H9 (cell line): ENCODE data around the gene TP53. TPM values are rescaled to one million over a fixed set of nuclear protein-coding genes. Genes with fewer than 3 reads are reported as not detected.

Source experiments
- DNase-seq: peaks from one replicate; pipeline ENCODE4 v3.0.0-alpha.2; 2017
- H2AFZ ChIP-seq: one replicate; pipeline ENCODE4 v1.6.1; 2013; ENCODE audit warnings: mild to moderate bottlenecking, low read length, control low read depth, moderate library complexity
- H2AK5ac ChIP-seq: 2 replicates; pipeline ENCODE4 v1.6.1; 2013; ENCODE audit warnings: low read length, control low read depth, mixed read lengths; ENCODE audit not compliant: insufficient read length
- H2BK120ac ChIP-seq: one replicate; pipeline ENCODE4 v1.6.1; 2013; ENCODE audit warnings: low read depth, mild to moderate bottlenecking, low read length, control low read depth, inconsistent platforms; ENCODE audit not compliant: poor library complexity, severe bottlenecking
- H2BK12ac ChIP-seq: 2 replicates; pipeline ENCODE4 v1.6.1; 2013; ENCODE audit warnings: low read length, control low read depth, mixed read lengths, low read depth; ENCODE audit not compliant: insufficient read length
- H2BK15ac ChIP-seq: 2 replicates; pipeline ENCODE4 v1.6.1; 2013; ENCODE audit warnings: low read depth, low read length, control low read depth
- H2BK20ac ChIP-seq: one replicate; pipeline ENCODE4 v1.6.1; 2013; ENCODE audit warnings: low read depth, mild to moderate bottlenecking, low read length, control low read depth, inconsistent platforms; ENCODE audit not compliant: poor library complexity, severe bottlenecking
- H2BK5ac ChIP-seq: 2 replicates; pipeline ENCODE4 v1.6.1; 2013; ENCODE audit warnings: low read length, control low read depth, mixed read lengths; ENCODE audit not compliant: insufficient read length
- H3K14ac ChIP-seq: 2 replicates; pipeline ENCODE4 v1.6.1; 2013; ENCODE audit warnings: low read length, control low read depth; ENCODE audit not compliant: insufficient read depth
- H3K18ac ChIP-seq: 2 replicates; pipeline ENCODE4 v1.6.1; 2013; ENCODE audit warnings: low read depth, mild to moderate bottlenecking, mixed read lengths, low read length, control low read depth; ENCODE audit not compliant: insufficient read length
- H3K23ac ChIP-seq: 2 replicates; pipeline ENCODE4 v1.6.1; 2013; ENCODE audit warnings: low read length, control low read depth, mixed read lengths, low read depth; ENCODE audit not compliant: insufficient read length
- H3K23me2 ChIP-seq: 2 replicates; pipeline ENCODE4 v1.6.1; 2013; ENCODE audit warnings: low read depth, mild to moderate bottlenecking, mixed read lengths, low read length, control low read depth; ENCODE audit not compliant: insufficient read length, poor library complexity, severe bottlenecking
- H3K27ac ChIP-seq: 2 replicates; pipeline ENCODE4 v1.5.1; 2013; ENCODE audit warnings: low read length, control low read depth, mixed read lengths, low read depth; ENCODE audit not compliant: insufficient read length
- H3K27me3 ChIP-seq: 2 replicates; pipeline ENCODE4 v1.6.1; 2013; ENCODE audit warnings: low read length, control low read depth, inconsistent platforms; ENCODE audit not compliant: insufficient read depth
- H3K4ac ChIP-seq: 2 replicates; pipeline ENCODE4 v1.6.1; 2013; ENCODE audit warnings: low read depth, mild to moderate bottlenecking, control low read depth, inconsistent platforms, low read length, moderate library complexity
- H3K4me1 ChIP-seq: 2 replicates; pipeline ENCODE4 v1.6.1; 2013; ENCODE audit warnings: low read length, control low read depth, inconsistent platforms; ENCODE audit not compliant: insufficient read depth
- H3K4me2 ChIP-seq: 2 replicates; pipeline ENCODE4 v1.6.1; 2013; ENCODE audit warnings: low read length, control low read depth, mixed read lengths; ENCODE audit not compliant: insufficient read length, insufficient read depth
- H3K56ac ChIP-seq: 2 replicates; pipeline ENCODE4 v1.6.1; 2013; ENCODE audit warnings: low read depth, mild to moderate bottlenecking, mixed read lengths, low read length, control low read depth; ENCODE audit not compliant: insufficient read length
- H3K79me1 ChIP-seq: 2 replicates; pipeline ENCODE4 v1.6.1; 2013; ENCODE audit warnings: low read depth, mild to moderate bottlenecking, moderate library complexity, low read length, control low read depth, inconsistent platforms; ENCODE audit not compliant: insufficient read depth, poor library complexity, severe bottlenecking
- H3K79me2 ChIP-seq: 2 replicates; pipeline ENCODE4 v1.6.1; 2013; ENCODE audit warnings: low read length, control low read depth, inconsistent platforms; ENCODE audit not compliant: insufficient read depth
- H3K9ac ChIP-seq: 2 replicates; pipeline ENCODE4 v1.6.1; 2013; ENCODE audit warnings: low read length, control low read depth, mixed read lengths; ENCODE audit not compliant: insufficient read length; ENCODE audit errors: extremely low read depth
- H3K9me3 ChIP-seq: one replicate; pipeline ENCODE4 v1.6.1; 2013; ENCODE audit warnings: low read depth, low read length, inconsistent platforms; ENCODE audit not compliant: control insufficient read depth
- H3T11ph ChIP-seq: one replicate; pipeline ENCODE4 v1.6.1; 2013; ENCODE audit warnings: mild to moderate bottlenecking, low read length, control low read depth, inconsistent platforms
- H4K20me1 ChIP-seq: one replicate; pipeline ENCODE4 v1.6.1; 2013; ENCODE audit not compliant: control insufficient read depth, insufficient read length, insufficient read depth
- H4K5ac ChIP-seq: 2 replicates; pipeline ENCODE4 v1.6.1; 2013; ENCODE audit warnings: low read depth, mild to moderate bottlenecking, mixed read lengths, low read length, control low read depth; ENCODE audit not compliant: insufficient read length
- H4K8ac ChIP-seq: replicated peaks from 2 replicates; pipeline ENCODE4 v1.6.1; 2013; ENCODE audit warnings: low read length, control low read depth, mixed read lengths, low read depth; ENCODE audit not compliant: insufficient read length
- H4K91ac ChIP-seq: 2 replicates; pipeline ENCODE4 v1.6.1; 2013; ENCODE audit warnings: low read depth, mild to moderate bottlenecking, moderate library complexity, mixed read lengths, low read length, control low read depth; ENCODE audit not compliant: insufficient read length
- H3K27ac Mint-ChIP-seq, 3 experiments: 2 replicates in 2 of 3; 3 replicates in 1 of 3; pipeline ENCODE4 v1.8.0; 2020 to 2021; ENCODE audit warnings: mixed read lengths in 3 of 3, mild to moderate bottlenecking in 1 of 3, moderate library complexity in 1 of 3
- H3K27me3 Mint-ChIP-seq: 2 replicates; pipeline ENCODE4 v1.8.0; 2021; ENCODE audit warnings: low read depth, mild to moderate bottlenecking, moderate library complexity, mixed read lengths
- H3K36me3 Mint-ChIP-seq, 3 experiments: 2 replicates in 2 of 3; 3 replicates in 1 of 3; pipeline ENCODE4 v1.8.0; 2020 to 2021; ENCODE audit warnings: low read depth in 3 of 3, mixed read lengths in 3 of 3; ENCODE audit not compliant: insufficient read depth in 1 of 3
- H3K4me1 Mint-ChIP-seq, 2 experiments: 2 replicates each; pipeline ENCODE4 v1.8.0; 2020; ENCODE audit warnings: mixed read lengths in 2 of 2
- H3K4me3 Mint-ChIP-seq, 2 experiments: 2 replicates in 1 of 2; 3 replicates in 1 of 2; pipeline ENCODE4 v1.8.0; 2020 to 2021; ENCODE audit warnings: mild to moderate bottlenecking in 2 of 2, mixed read lengths in 2 of 2, moderate library complexity in 1 of 2
- H3K9me3 Mint-ChIP-seq, 2 experiments: 2 replicates in 1 of 2; 3 replicates in 1 of 2; pipeline ENCODE4 v1.8.0; 2020; ENCODE audit warnings: mild to moderate bottlenecking in 2 of 2, mixed read lengths in 2 of 2, moderate library complexity in 1 of 2
- CTCF ChIP-seq: fragments of 200-600 bp; sonication (generic); conservative IDR thresholded peaks from 3 replicates; pipeline ENCODE4 v1.8.0; 2021; ENCODE audit warnings: antibody characterized with exemption, mild to moderate bottlenecking
- WGBS: extraction: QIAGEN DNeasy Blood & Tissue Kit; methylation state at CpG from one replicate; pipeline ENCODE4 v1.1.7; 2013; ENCODE audit warnings: missing lambda C conversion rate, low lambda C conversion rate, mixed read lengths; ENCODE audit not compliant: insufficient read length; ENCODE audit errors: extremely low coverage; 5-methylcytosine and 5-hydroxymethylcytosine counted together
- total RNA-seq: library from RNA; stranded (reverse); gene quantifications from 2 replicates; pipeline ENCODE4 v1.2.1, GENCODE V29; 2021

Gene TP53
- total RNA-seq, 1 experiment from 2014 or later = 163 TPM

GRCh38 chr17:7695586-7695985 lies 8.3 kb upstream of the TP53 start:
- Histone ChIP-seq H3K79me2 (no peaks in the 10 kb centered on the region), H3K4me2 (no peak overlapping the region), H2BK120ac (no peak overlapping the region), H3K18ac (no peak overlapping the region), H4K5ac (no peak overlapping the region), H3K56ac (no peak overlapping the region), H3K23ac (no peak overlapping the region), H2BK5ac (no peak overlapping the region), H3K9ac (no peak overlapping the region), H2AK5ac (no peak overlapping the region), H3K79me1 (no peaks in the 10 kb centered on the region), H3K27me3 (no peaks in the 10 kb centered on the region), H2AFZ (no peak overlapping the region), H3K14ac (no peak overlapping the region), H2BK15ac (no peak overlapping the region), H4K20me1 (no peaks in the 10 kb centered on the region), H2BK20ac (no peak overlapping the region), H4K91ac (no peak overlapping the region), H3K4ac (no peak overlapping the region), H3K23me2 (no peaks in the 10 kb centered on the region), H3T11ph (no peak overlapping the region), H3K4me1 (no peaks in the 10 kb centered on the region), H2BK12ac (no peak overlapping the region), H3K27ac (no peak overlapping the region), H3K9me3 (no peaks in the 10 kb centered on the region), H4K8ac (no peak overlapping the region)
- Mint-ChIP-seq H3K4me3 (no peak overlapping the region), H3K4me1 (no peaks in the 10 kb centered on the region), H3K36me3 (peaks cover 19 to 34% (median 34%) of the 10 kb centered on the region in 3 experiments; a peak in 6 of 7 replicates), H3K9me3 (no peaks in the 10 kb centered on the region; a peak in 1 of 5 replicates), H3K27ac (no peak overlapping the region; a peak in 2 of 7 replicates), H3K27me3 (no peaks in the 10 kb centered on the region)
- DNase-seq = no peak
- TF ChIP-seq CTCF = no peak
- WGBS = no CpG with 5 or more reads among the region's 10 CpGs
